Activated naive CD8-positive, alpha-beta T cell treated with anti-CD3 and anti-CD28 coated beads, Interleukin-2, amount 50 U/mL, for 16 hours (primary cell): ENCODE data around the gene DNAJA4.
A peak's percentile ranks its signal among the peaks of the same experiment; 100 is the strongest.

Experiments used
- DNase-seq: peaks from one replicate; pipeline ENCODE4 v3.0.0-alpha.2; 2020; ENCODE audit warnings: low read depth, low spot score

DNAJA4 gene

GRCh38 chr15:78264304-78265136 is at the start of gene DNAJA4:
DNAJA4 (plus strand) TSS chr15:78264562; CDS start chr15:78264764, 202 bp downstream.
- DNase-seq, result peak; percentile 7

GRCh38 chr15:78216276-78217104 is 47.9 kb upstream of the DNAJA4 start:
- no peak for DNase-seq

GRCh38 chr15:78220713-78221112 is 43.6 kb upstream of the DNAJA4 start:
- no peak for DNase-seq

- no peak for DNase-seq
Observed at GRCh38 chr15:78222745-78223395, 41.5 kb upstream of the DNAJA4 start.

DNA sequence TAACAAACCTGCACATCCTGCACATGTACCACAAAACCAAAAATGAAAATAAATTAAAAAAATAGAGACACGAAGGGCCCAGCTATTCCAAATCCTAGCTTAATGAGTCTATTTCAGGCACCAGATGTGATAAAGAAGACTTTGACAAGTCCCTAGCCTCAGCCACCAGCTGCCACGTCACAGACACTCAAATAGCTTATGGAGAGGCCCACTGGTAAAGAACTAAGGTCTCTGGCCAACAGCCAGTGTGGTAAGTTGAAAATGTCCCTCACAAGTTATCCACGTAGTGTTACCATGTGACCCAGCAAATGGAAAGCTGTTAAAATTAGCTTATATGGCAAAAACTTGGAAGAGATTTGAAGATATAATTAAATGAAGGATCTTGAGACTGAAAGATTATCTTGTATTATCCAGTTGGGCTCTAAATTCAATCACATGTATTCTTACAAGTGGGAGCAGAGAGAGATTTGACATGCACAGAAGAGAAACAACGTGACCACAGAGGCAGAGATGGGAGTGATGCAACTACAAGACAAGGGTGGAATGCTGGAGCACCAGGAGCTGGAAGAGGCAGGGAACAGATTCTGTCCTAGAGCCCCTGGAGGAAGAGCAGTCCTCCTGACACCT is 40.9 kb upstream of the DNAJA4 start:
- no peak for DNase-seq

GRCh38 chr15:78224023-78224411 is 40.3 kb upstream of the DNAJA4 start:
- DNase-seq, result no peak

- DNase-seq, result no peak
Observed at GRCh38 chr15:78225783-78226541, 38.4 kb upstream of the DNAJA4 start.

DNA sequence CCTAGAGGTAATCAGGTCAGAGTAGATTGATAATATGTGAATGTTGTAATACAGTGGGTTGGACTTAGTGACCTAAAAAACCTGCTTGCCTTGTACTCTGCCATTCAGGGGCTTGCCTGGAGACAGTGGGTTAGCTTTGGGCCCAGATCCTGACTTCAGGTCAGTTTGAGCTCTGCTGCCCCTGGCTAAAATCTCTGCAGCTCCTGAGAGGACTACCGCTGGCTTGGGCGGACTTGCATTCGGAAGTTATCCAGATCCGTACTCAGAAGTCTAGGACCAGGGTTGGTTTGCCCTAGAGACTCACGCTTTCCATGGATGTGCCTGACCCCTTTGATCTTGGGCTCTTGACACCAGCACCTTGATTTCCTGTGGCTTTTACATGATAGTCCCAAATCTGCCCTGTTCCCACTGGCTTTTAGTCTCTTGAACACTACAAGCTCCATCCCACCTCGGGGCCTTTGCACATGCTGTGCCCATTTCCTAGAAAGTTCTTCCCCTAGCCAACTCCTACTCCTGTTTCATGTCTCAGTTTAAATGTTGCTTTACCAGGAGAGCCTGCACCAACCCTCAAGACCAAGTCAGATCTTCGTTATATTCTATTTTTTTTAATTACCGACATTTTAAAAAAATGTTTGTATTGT is 35.9 kb upstream of the DNAJA4 start:
- no peak for DNase-seq

DNA sequence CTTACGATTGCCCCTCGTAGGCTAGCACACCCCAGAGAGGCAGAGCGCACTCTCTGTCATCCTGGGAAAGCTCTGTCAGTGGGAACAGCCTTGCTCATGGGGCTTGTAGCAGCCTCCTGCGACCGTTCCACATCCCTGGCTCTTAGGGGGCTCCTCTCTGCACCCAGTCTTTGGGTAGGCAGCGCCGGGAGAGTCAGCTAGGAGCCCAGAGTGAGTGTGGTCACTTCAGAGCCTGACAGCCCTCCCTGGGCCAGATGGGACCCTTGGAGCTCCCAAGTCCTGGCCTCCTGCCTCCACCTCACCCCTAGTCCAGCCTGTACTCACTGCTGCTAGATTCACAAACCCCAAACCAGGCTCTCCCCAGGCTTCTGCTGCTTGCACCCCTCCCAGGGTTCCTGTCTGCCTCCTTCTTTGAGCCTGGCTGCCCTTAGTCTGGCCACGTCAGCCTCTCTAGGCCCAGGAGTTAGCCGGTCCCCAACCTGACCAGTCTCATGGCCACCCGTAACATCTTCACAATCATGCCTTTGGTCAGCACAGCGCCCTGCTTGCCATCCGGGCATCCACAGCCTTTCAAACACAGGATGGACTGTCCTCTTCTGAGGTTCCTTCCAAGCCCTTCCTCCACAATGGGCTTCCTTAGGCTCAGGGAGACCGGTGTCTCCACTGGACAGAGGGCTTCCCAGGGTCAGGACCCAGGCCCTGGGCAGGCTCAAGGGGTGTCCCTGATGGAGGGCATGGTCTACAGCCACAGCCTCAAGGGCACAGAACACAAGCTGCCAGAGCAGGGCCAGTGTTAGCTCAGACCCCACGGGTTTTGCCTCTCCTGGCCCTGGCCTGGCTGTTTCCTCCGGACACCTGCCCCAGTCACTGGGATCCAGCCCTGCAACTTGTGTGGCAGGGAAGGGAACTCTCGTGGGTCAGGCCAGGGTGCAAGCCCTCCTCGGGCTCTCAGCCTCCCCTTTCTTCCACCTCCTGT is 34.6 kb upstream of the DNAJA4 start:
- no peak for DNase-seq

DNA sequence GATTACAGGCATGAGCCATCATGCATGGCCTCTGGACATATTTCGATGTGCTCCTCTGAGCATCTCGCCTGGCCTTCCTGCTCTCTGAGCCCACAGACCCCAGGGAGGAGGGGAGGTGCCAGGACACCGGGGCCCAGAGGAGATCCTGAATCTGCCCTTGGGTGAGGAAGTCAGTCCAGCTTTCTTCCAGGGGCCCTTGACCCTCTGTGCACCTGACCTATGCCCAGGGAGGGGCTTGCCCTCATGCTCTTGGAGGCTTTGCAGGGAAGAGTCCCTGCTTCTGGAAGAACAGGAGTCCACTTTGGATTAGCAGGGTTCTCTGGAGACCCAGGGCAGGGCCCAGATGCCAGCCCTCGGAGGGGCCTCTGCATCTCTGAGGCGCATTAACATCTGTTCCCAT is 31.4 kb upstream of the DNAJA4 start:
- no peak for DNase-seq

DNA sequence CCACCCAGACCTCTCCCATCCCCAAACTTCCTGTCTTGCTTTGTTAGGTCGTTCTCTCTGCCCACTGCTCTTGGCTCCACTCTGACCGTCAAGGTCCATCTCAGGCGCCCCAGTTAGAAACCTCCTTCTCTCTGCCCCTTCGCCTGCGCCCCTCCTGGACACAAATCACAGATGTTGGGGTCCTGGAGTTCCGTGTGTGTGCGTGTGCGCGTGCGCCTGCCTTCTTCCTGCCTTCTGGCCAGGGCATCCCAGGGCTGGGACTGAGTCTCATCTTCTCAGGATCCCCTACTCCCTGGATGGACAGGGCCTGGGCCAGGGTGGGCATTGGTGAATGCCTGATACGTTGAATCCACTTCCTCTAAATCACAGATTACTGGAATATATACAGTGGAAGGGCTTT is 30.9 kb upstream of the DNAJA4 start:
- no peak for DNase-seq

DNA sequence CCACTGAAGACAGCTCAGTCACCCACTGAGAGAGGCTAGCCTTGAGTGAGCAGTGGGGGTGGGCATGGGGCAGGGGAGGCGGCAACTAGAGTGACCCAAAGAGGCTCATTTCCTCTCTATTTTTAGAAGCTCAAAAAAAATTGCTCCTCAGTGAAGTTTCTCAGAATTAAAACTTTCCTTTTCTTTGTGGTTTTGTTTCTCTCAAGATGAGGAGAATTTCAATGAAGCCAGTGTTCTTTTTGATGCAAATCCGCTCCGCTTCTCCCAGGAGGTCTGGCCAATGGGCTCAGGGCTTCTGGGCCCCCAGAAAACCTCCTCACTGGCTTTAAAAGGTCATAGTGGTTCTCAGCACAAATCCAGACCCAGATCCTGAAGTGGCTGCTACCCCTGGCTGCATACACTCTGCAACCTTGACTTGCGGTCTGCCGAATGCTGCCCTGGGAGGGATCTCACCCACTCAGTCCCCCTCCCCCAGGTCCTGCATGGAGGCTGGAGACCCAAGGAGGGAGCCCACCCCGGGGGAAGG is 29.8 kb upstream of the DNAJA4 start, which contains the start of gene ACSBG1:
Gene ACSBG1 (minus strand): TSS at position 51 of the 526 bp plus-strand sequence. CDS start 64 bp downstream, outside the sequence.
- DNase-seq, result no peak

- no peak for DNase-seq
Observed at GRCh38 chr15:78236491-78236890, 27.9 kb upstream of the DNAJA4 start.

- DNase-seq, result no peak
Observed at GRCh38 chr15:78237146-78237545, 27.2 kb upstream of the DNAJA4 start.

DNA sequence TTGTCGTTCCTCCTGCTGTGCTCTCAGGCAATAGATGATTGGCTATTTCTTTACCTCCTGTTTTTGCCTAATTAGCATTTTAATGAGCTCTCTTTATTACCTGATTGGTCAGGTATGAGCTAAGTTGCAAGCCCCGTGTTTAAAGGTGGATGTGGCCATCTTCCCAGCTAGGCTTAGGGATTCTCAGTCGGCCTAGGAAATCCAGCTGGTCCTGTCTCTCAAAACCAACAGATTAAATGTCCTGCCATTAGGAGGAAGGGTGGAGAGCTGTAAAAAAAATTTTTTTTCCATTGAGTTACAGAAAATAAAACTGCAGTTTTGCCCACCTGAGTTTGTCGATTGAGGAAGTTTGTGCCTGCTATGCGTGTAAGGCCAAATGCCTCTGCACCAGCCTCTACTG is 24.6 kb upstream of the DNAJA4 start:
- no peak for DNase-seq

DNA sequence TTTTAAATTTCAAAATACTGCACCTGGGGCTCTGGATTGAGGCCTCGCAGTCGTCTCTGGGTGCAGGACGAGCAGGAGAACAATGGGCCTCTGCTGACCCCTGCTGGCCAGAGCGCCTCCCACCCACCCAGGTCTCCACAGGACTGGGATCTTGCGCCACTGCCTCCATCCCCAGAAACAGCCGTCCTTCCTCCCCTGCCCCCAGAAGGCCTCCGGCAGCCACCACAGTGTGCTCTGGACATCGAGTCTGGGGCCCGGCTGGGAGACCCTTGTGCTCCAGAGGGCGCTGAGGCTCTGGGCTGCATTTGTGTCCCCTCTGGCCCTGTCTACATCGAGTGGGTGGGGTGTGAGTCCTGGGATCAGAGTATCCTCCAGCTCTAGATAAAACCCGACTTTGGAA is 23.3 kb upstream of the DNAJA4 start:
- DNase-seq, result peak; percentile 62

GRCh38 chr15:78242128-78242527 is 22.2 kb upstream of the DNAJA4 start:
- DNase-seq, result no peak

GRCh38 chr15:78243058-78243457 is 21.3 kb upstream of the DNAJA4 start:
- no peak for DNase-seq

- no peak for DNase-seq
Observed at GRCh38 chr15:78243491-78243941, 20.8 kb upstream of the DNAJA4 start.
